Small intestine (tissue), 7 donors: Measurements from ENCODE around the gene SLC7A9. TPM values are rescaled to one million over a fixed set of nuclear protein-coding genes. Genes with fewer than 3 reads are reported as not detected.

Source experiments
- DNase-seq, 2 donors: peaks; one replicate each; pipeline versions ENCODE4 v3.0.0 to v3.0.0-alpha.2; 2013
- FAIRE-seq: peaks from 2 replicates; lab custom pipeline; 2012; peaks lifted over from hg19 to GRCh38; lab: Jason Lieb, UNC
- H3K27ac ChIP-seq, 3 donors: one replicate each; pipeline ENCODE4 v1.5.1; 2013; ENCODE audit warnings: low read length in 2 of 3, mild to moderate bottlenecking in 2 of 3, control low read depth in 1 of 3, inconsistent platforms in 1 of 3, low read depth in 1 of 3, moderate library complexity in 1 of 3
- H3K27me3 ChIP-seq, 3 donors: one replicate each; pipeline ENCODE4 v1.6.1; 2013; ENCODE audit warnings: low read length in 3 of 3, inconsistent platforms in 1 of 3; ENCODE audit not compliant: control insufficient read depth in 3 of 3, insufficient read depth in 3 of 3
- H3K36me3 ChIP-seq, 3 donors: one replicate each; pipeline ENCODE4 v1.6.1; 2013; ENCODE audit warnings: low read length in 3 of 3, inconsistent platforms in 1 of 3, low read depth in 1 of 3, mild to moderate bottlenecking in 1 of 3, moderate library complexity in 1 of 3; ENCODE audit not compliant: control insufficient read depth in 3 of 3, insufficient read depth in 2 of 3
- H3K4me1 ChIP-seq, 3 donors: one replicate each; pipeline ENCODE4 v1.6.1; 2013; ENCODE audit warnings: low read length in 2 of 3, inconsistent platforms in 1 of 3, low read depth in 1 of 3, mild to moderate bottlenecking in 1 of 3, moderate library complexity in 1 of 3; ENCODE audit not compliant: control insufficient read depth in 3 of 3, insufficient read depth in 2 of 3
- H3K4me3 ChIP-seq, 3 donors: one replicate each; pipeline ENCODE4 v1.5.1; 2013; ENCODE audit warnings: low read length in 3 of 3, control low read depth in 1 of 3, inconsistent platforms in 1 of 3, low read depth in 1 of 3, mild to moderate bottlenecking in 1 of 3, moderate library complexity in 1 of 3
- H3K9me3 ChIP-seq, 2 donors: one replicate each; pipeline ENCODE4 v1.6.1; 2013; ENCODE audit warnings: low read depth in 1 of 2, low read length in 1 of 2; ENCODE audit not compliant: control insufficient read depth in 2 of 2, insufficient read depth in 1 of 2
- WGBS, 3 donors: extraction: QIAGEN DNeasy Blood & Tissue Kit; methylation state at CpG; one replicate each; pipeline ENCODE4 v1.1.7; 2013; 5-methylcytosine and 5-hydroxymethylcytosine counted together
- polyA plus RNA-seq, 4 donors: library from polyadenylated mRNA; stranded (reverse) in 3 of 4; unstranded in 1 of 4; fragments of 200-250 nt in 3 of 4; fragments of 120-200 nt in 1 of 4; gene quantifications; one replicate each; pipeline versions ENCODE4 v1.2.1 to v1.2.3, GENCODE V29; 2013
- donor health status: healthy with polysubstance abuse.
- donor health status: control.
- donor health status: control.
- donor health status: Bipolar disorder and iron deficiency.
- donor health status: healthy.

The SLC7A9 gene
- polyA plus RNA-seq, 4 donors = 20.8 to 176 (median 50.9) TPM

GRCh38 chr19:32866061-32866460 is 3.5 kb downstream of the SLC7A9 start:
- Histone ChIP-seq H3K9me3 (no peaks in the 10 kb centered on the region), H3K27me3 (no peaks in the 10 kb centered on the region), H3K27ac (no peak overlapping the region), H3K4me1 (peaks cover 0 to 12% (median 12%) of the 10 kb centered on the region in 3 donors), H3K4me3 (peak overlapping the region in 1 of 3 donors; percentile 12), H3K36me3 (peaks cover 0 to 50% (median 9%) of the 10 kb centered on the region in 3 donors)
- DNase-seq = no peak
- 74 to 82% (median 80%) methylated on average over 7 of the region's 7 CpGs for WGBS, 3 donors
- no peak for FAIRE-seq

- no peak overlapping the region for H3K27ac ChIP-seq
- FAIRE-seq = no peak
- H3K4me1 ChIP-seq = peaks cover 0 to 7% (median 4%) of the 10 kb centered on the region in 3 donors
- no peaks in the 10 kb centered on the region for H3K27me3 ChIP-seq
- no peak for DNase-seq
- H3K9me3 ChIP-seq = no peaks in the 10 kb centered on the region
- peaks cover 0 to 50% (median 12%) of the 10 kb centered on the region in 3 donors for H3K36me3 ChIP-seq
- 81 to 86% (median 82%) methylated on average over 6 of the region's 6 CpGs for WGBS, 3 donors
- H3K4me3 ChIP-seq = no peak overlapping the region
Measured at GRCh38 chr19:32865326-32865725, 4.2 kb downstream of the SLC7A9 start.

- 84 to 88% (median 86%) methylated on average over 35 of the region's 35 CpGs for WGBS, 3 donors
- Histone ChIP-seq H3K36me3 (peaks cover 0 to 57% (median 12%) of the 10 kb centered on the region in 3 donors), H3K4me3 (no peak overlapping the region), H3K27me3 (no peaks in the 10 kb centered on the region), H3K9me3 (no peaks in the 10 kb centered on the region), H3K27ac (no peak overlapping the region), H3K4me1 (peaks cover 0 to 6% (median 0%) of the 10 kb centered on the region in 3 donors)
- FAIRE-seq = no peak
- no peak for DNase-seq
Measured at GRCh38 chr19:32864318-32865007, 5.1 kb downstream of the SLC7A9 start.

GRCh38 chr19:32863841-32864240 is 5.7 kb downstream of the SLC7A9 start:
- 82 to 84% (median 84%) methylated on average over 13 of the region's 13 CpGs for WGBS, 3 donors
- Histone ChIP-seq H3K36me3 (peaks cover 0 to 58% (median 12%) of the 10 kb centered on the region in 3 donors), H3K4me3 (no peak overlapping the region), H3K4me1 (peaks cover 0 to 6% (median 0%) of the 10 kb centered on the region in 3 donors), H3K27ac (no peak overlapping the region), H3K9me3 (no peaks in the 10 kb centered on the region), H3K27me3 (no peaks in the 10 kb centered on the region)
- no peak for FAIRE-seq
- no peak for DNase-seq

- Histone ChIP-seq H3K36me3 (peaks cover 0 to 60% (median 12%) of the 10 kb centered on the region in 3 donors), H3K4me1 (peaks cover 0 to 6% (median 0%) of the 10 kb centered on the region in 3 donors), H3K27me3 (no peaks in the 10 kb centered on the region), H3K27ac (no peak overlapping the region), H3K4me3 (no peak overlapping the region), H3K9me3 (no peaks in the 10 kb centered on the region)
- DNase-seq (no peak), FAIRE-seq (no peak)
- WGBS, 3 donors = 89 to 95% (median 93%) methylated on average over 8 of the region's 8 CpGs
Measured at GRCh38 chr19:32863301-32863700, 6.3 kb downstream of the SLC7A9 start.

GRCh38 chr19:32862741-32863140 is 6.8 kb downstream of the SLC7A9 start:
- no peak for DNase-seq
- no peaks in the 10 kb centered on the region for H3K9me3 ChIP-seq
- H3K4me3 ChIP-seq = no peak overlapping the region
- WGBS, 3 donors = 92 to 98% (median 96%) methylated on average over 14 of the region's 14 CpGs
- H3K36me3 ChIP-seq = peaks cover 0 to 64% (median 12%) of the 10 kb centered on the region in 3 donors
- peaks cover 0 to 6% (median 0%) of the 10 kb centered on the region in 3 donors for H3K4me1 ChIP-seq
- FAIRE-seq = no peak
- H3K27me3 ChIP-seq = no peaks in the 10 kb centered on the region
- H3K27ac ChIP-seq = no peak overlapping the region

- Histone ChIP-seq H3K36me3 (peaks cover 0 to 67% (median 15%) of the 10 kb centered on the region in 3 donors), H3K4me3 (no peak overlapping the region), H3K9me3 (no peaks in the 10 kb centered on the region), H3K27ac (no peak overlapping the region), H3K4me1 (peaks cover 0 to 6% (median 0%) of the 10 kb centered on the region in 3 donors), H3K27me3 (no peaks in the 10 kb centered on the region)
- WGBS, 3 donors = 89 to 93% (median 91%) methylated on average over 19 of the region's 19 CpGs
- DNase-seq (no peak), FAIRE-seq (no peak)
Measured at GRCh38 chr19:32862173-32862572, 7.4 kb downstream of the SLC7A9 start.

- FAIRE-seq (no peak), DNase-seq (no peak)
- no peaks in the 10 kb centered on the region for H3K27me3 ChIP-seq
- WGBS, 3 donors = 93 to 99% (median 98%) methylated on average over 3 of the region's 3 CpGs
- peaks cover 0 to 68% (median 17%) of the 10 kb centered on the region in 3 donors for H3K36me3 ChIP-seq
- no peaks in the 10 kb centered on the region for H3K9me3 ChIP-seq
- peaks cover 0 to 4% (median 0%) of the 10 kb centered on the region in 3 donors for H3K4me1 ChIP-seq
- no peak overlapping the region for H3K4me3 ChIP-seq
- H3K27ac ChIP-seq = no peak overlapping the region
Measured at GRCh38 chr19:32861596-32861995, 8.0 kb downstream of the SLC7A9 start.
